SK-N-SH treated with all-trans-retinoic acid at 6 μM for 48 hours (cell line): ENCODE results near the gene PRKCZ.

ENCODE experiments used
- CREB5 ChIP-seq: fragments of 250-450 bp; sonication (Bioruptor Pico); IDR thresholded peaks from 2 replicates; pipeline ENCODE4 v1.5.1; 2020; ENCODE audit warnings: low read depth, mild to moderate bottlenecking, moderate library complexity
- GLIS3 ChIP-seq: fragments of 250-450 bp; sonication (Bioruptor Pico); IDR thresholded peaks from 2 replicates; pipeline ENCODE4 v1.5.0; 2020; ENCODE audit warnings: mild to moderate bottlenecking, moderate library complexity
- ISL1 ChIP-seq: fragments of 250-450 bp; sonication (Bioruptor Pico); IDR thresholded peaks from 2 replicates; pipeline ENCODE4 v2.1.2; 2022; ENCODE audit warnings: mild to moderate bottlenecking, moderate library complexity
- PATZ1 ChIP-seq: fragments of 250-450 bp; sonication (Bioruptor Pico); IDR thresholded peaks from 2 replicates; pipeline ENCODE4 v1.8.0; 2020; ENCODE audit warnings: mild to moderate bottlenecking, moderate library complexity, borderline replicate concordance
- PPARA ChIP-seq: fragments of 250-450 bp; sonication (Bioruptor Pico); IDR thresholded peaks from 2 replicates; pipeline ENCODE4 v1.5.0; 2020; ENCODE audit warnings: mild to moderate bottlenecking, borderline replicate concordance
- RARB ChIP-seq: fragments of 250-450 bp; sonication (Bioruptor Pico); IDR thresholded peaks from 2 replicates; pipeline ENCODE4 v1.8.0; 2021; ENCODE audit warnings: mild to moderate bottlenecking, moderate library complexity
- SNAI2 ChIP-seq: fragments of 250-450 bp; sonication (Bioruptor Pico); IDR thresholded peaks from 2 replicates; pipeline ENCODE4 v1.5.0; 2020; ENCODE audit warnings: mild to moderate bottlenecking, moderate library complexity
- TSHZ2 ChIP-seq: fragments of 250-450 bp; sonication (Bioruptor Pico); IDR thresholded peaks from 2 replicates; pipeline ENCODE4 v1.5.0; 2020; ENCODE audit warnings: mild to moderate bottlenecking, moderate library complexity
- ZNF8 ChIP-seq: fragments of 450-650 bp; formaldehyde crosslinking; IDR thresholded peaks from 2 replicates; pipeline ENCODE4 v1.5.0; 2020; ENCODE audit warnings: mild to moderate bottlenecking, moderate library complexity

GRCh38 chr1:2028870-2029560 lies 21.2 kb upstream of the PRKCZ start:
- TF ChIP-seq CREB5 (CRISPR knock-in tag) (no peak), PATZ1 (no peak), TSHZ2 (CRISPR knock-in tag) (no peak), SNAI2 (CRISPR knock-in tag) (no peak), ISL1 (no peak), RARB (CRISPR knock-in tag) (no peak), PPARA (CRISPR knock-in tag) (no peak), ZNF8 (CRISPR knock-in tag) (no peak), GLIS3 (no peak)
